ENCODE data around the gene STH.

STH gene

GRCh38 chr17:45963283-45963682 lies 35.8 kb upstream of the STH start:
- H3K79me1 ChIP-seq (replicated peaks; ENCODE audit: low read length, poor library complexity, severe bottlenecking), result no peaks in the 10 kb centered on the region
- H2BK120ac ChIP-seq (ENCODE audit: low read depth, low read length), result no peak overlapping the region
- no peak overlapping the region for H2BK15ac ChIP-seq (ENCODE audit: low read depth, poor library complexity, severe bottlenecking)
- no peaks in the 10 kb centered on the region for H3K36me3 ChIP-seq (ENCODE audit: control insufficient read depth in 1 of 2, insufficient read depth in 2 of 2, low read depth in 1 of 2, low read length in 2 of 2)
- no peak overlapping the region for H4K91ac ChIP-seq (ENCODE audit: low read length)
- H3K23ac ChIP-seq (ENCODE audit: low read length in 2 of 2), result no peak overlapping the region
- peak overlapping the region in 1 of 2 experiments; percentile 15 for H2BK12ac ChIP-seq (ENCODE audit: low read length in 2 of 2)
- WGBS, result 76% methylated on average over 5 of the region's 5 CpGs
- H3K4me3 ChIP-seq (ENCODE audit: insufficient read depth in 1 of 2, low read depth in 1 of 2, low read length in 2 of 2), result no peak overlapping the region
- no peak overlapping the region for H3K27ac ChIP-seq (ENCODE audit: low read length, poor library complexity, severe bottlenecking)
- H3K27me3 ChIP-seq (ENCODE audit: control insufficient read depth in 1 of 2, insufficient read depth in 1 of 2, low read length in 2 of 2), result peaks cover 28 to 32% of the 10 kb centered on the region in 2 experiments
- H2BK5ac ChIP-seq (ENCODE audit: low read depth, low read length, poor library complexity, severe bottlenecking), result no peak overlapping the region
- no peak overlapping the region for H4K8ac ChIP-seq (ENCODE audit: low read length)
- H3K4me2 ChIP-seq (ENCODE audit: low read length, poor library complexity, severe bottlenecking), result no peak overlapping the region
- H3K4ac ChIP-seq (ENCODE audit: low read depth in 1 of 2, low read length in 2 of 2), result no peak overlapping the region
- no peak overlapping the region for H2AFZ ChIP-seq (ENCODE audit: low read depth, low read length)
- H2AK5ac ChIP-seq (ENCODE audit: low read length, severe bottlenecking), result no peak overlapping the region
- no peak overlapping the region for H3K9ac ChIP-seq (ENCODE audit: low read length)
- peaks cover 1% of the 10 kb centered on the region for H3K4me1 ChIP-seq (ENCODE audit: control insufficient read depth, insufficient read depth, low read depth, low read length)
- no peak overlapping the region for H3K14ac ChIP-seq (ENCODE audit: low read length in 2 of 2)
- no peak overlapping the region for H3K18ac ChIP-seq (ENCODE audit: low read depth in 1 of 2, low read length in 2 of 2)
- H3K9me3 ChIP-seq (ENCODE audit: control insufficient read depth, low read length), result no peaks in the 10 kb centered on the region
- DNase-seq, result no peak

GRCh38 chr17:45963889-45964288 lies 35.2 kb upstream of the STH start:
- H3K4me2 ChIP-seq (ENCODE audit: low read length, poor library complexity, severe bottlenecking), result no peak overlapping the region
- no peak overlapping the region for H3K4me3 ChIP-seq (ENCODE audit: insufficient read depth in 1 of 2, low read depth in 1 of 2, low read length in 2 of 2)
- H3K27me3 ChIP-seq (ENCODE audit: control insufficient read depth in 1 of 2, insufficient read depth in 1 of 2, low read length in 2 of 2), result peaks cover 34 to 38% of the 10 kb centered on the region in 2 experiments
- H3K9me3 ChIP-seq (ENCODE audit: control insufficient read depth, low read length), result no peaks in the 10 kb centered on the region
- H3K23ac ChIP-seq (ENCODE audit: low read length in 2 of 2), result no peak overlapping the region
- H3K9ac ChIP-seq (ENCODE audit: low read length), result no peak overlapping the region
- H2AK5ac ChIP-seq (ENCODE audit: low read length, severe bottlenecking), result no peak overlapping the region
- DNase-seq, result no peak
- no peak overlapping the region for H2BK15ac ChIP-seq (ENCODE audit: low read depth, poor library complexity, severe bottlenecking)
- no peaks in the 10 kb centered on the region for H3K36me3 ChIP-seq (ENCODE audit: control insufficient read depth in 1 of 2, insufficient read depth in 2 of 2, low read depth in 1 of 2, low read length in 2 of 2)
- H3K4ac ChIP-seq (ENCODE audit: low read depth in 1 of 2, low read length in 2 of 2), result no peak overlapping the region
- H4K91ac ChIP-seq (ENCODE audit: low read length), result no peak overlapping the region
- H2BK5ac ChIP-seq (ENCODE audit: low read depth, low read length, poor library complexity, severe bottlenecking), result no peak overlapping the region
- no peaks in the 10 kb centered on the region for H3K79me1 ChIP-seq (replicated peaks; ENCODE audit: low read length, poor library complexity, severe bottlenecking)
- no peak overlapping the region for H3K18ac ChIP-seq (ENCODE audit: low read depth in 1 of 2, low read length in 2 of 2)
- WGBS, result 69% methylated on average over 4 of the region's 5 CpGs
- H3K27ac ChIP-seq (ENCODE audit: low read length, poor library complexity, severe bottlenecking), result no peak overlapping the region
- H2BK12ac ChIP-seq (ENCODE audit: low read length in 2 of 2), result no peak overlapping the region
- H4K8ac ChIP-seq (ENCODE audit: low read length), result no peak overlapping the region
- no peak overlapping the region for H2BK120ac ChIP-seq (ENCODE audit: low read depth, low read length)
- H3K14ac ChIP-seq (ENCODE audit: low read length in 2 of 2), result no peak overlapping the region
- H3K4me1 ChIP-seq (ENCODE audit: control insufficient read depth, insufficient read depth, low read depth, low read length), result peaks cover 1% of the 10 kb centered on the region
- H2AFZ ChIP-seq (ENCODE audit: low read depth, low read length), result no peak overlapping the region

- no peak overlapping the region for H4K91ac ChIP-seq (ENCODE audit: low read length)
These were observed 34.4 kb upstream of the STH start for GRCh38 chr17:45964634-45965033.

GRCh38 chr17:45965812-45966211 lies 33.2 kb upstream of the STH start:
- Histone ChIP-seq H3K4ac (ENCODE audit: low read depth in 1 of 2, low read length in 2 of 2) (no peak overlapping the region), H3K14ac (ENCODE audit: low read length in 2 of 2) (no peak overlapping the region), H3K9ac (ENCODE audit: low read length) (no peak overlapping the region), H3K27ac (ENCODE audit: low read length, poor library complexity, severe bottlenecking) (no peak overlapping the region), H3K36me3 (ENCODE audit: control insufficient read depth in 1 of 2, insufficient read depth in 2 of 2, low read depth in 1 of 2, low read length in 2 of 2) (no peaks in the 10 kb centered on the region), H4K8ac (ENCODE audit: low read length) (no peak overlapping the region), H3K4me2 (ENCODE audit: low read length, poor library complexity, severe bottlenecking) (no peak overlapping the region), H3K79me1 (replicated peaks; ENCODE audit: low read length, poor library complexity, severe bottlenecking) (no peaks in the 10 kb centered on the region), H2BK120ac (ENCODE audit: low read depth, low read length) (no peak overlapping the region), H2AFZ (ENCODE audit: low read depth, low read length) (no peak overlapping the region), H3K27me3 (ENCODE audit: control insufficient read depth in 1 of 2, insufficient read depth in 1 of 2, low read length in 2 of 2) (peaks cover 42 to 48% of the 10 kb centered on the region in 2 experiments), H3K23ac (ENCODE audit: low read length in 2 of 2) (no peak overlapping the region), H3K9me3 (ENCODE audit: control insufficient read depth, low read length) (no peaks in the 10 kb centered on the region), H2BK12ac (ENCODE audit: low read length in 2 of 2) (no peak overlapping the region), H3K4me3 (ENCODE audit: insufficient read depth in 1 of 2, low read depth in 1 of 2, low read length in 2 of 2) (no peak overlapping the region), H2BK5ac (ENCODE audit: low read depth, low read length, poor library complexity, severe bottlenecking) (no peak overlapping the region), H4K91ac (ENCODE audit: low read length) (no peak overlapping the region), H3K18ac (ENCODE audit: low read depth in 1 of 2, low read length in 2 of 2) (no peak overlapping the region), H3K4me1 (ENCODE audit: control insufficient read depth, insufficient read depth, low read depth, low read length) (peaks cover 1% of the 10 kb centered on the region), H2BK15ac (ENCODE audit: low read depth, poor library complexity, severe bottlenecking) (no peak overlapping the region), H2AK5ac (ENCODE audit: low read length, severe bottlenecking) (no peak overlapping the region)
- WGBS, result 96% methylated on average over 4 of the region's 4 CpGs
- no peak for DNase-seq

More at GRCh38 chr17:45964634-45965033, 34.4 kb upstream of the STH start:
- Histone ChIP-seq H3K36me3 (ENCODE audit: control insufficient read depth in 1 of 2, insufficient read depth in 2 of 2, low read depth in 1 of 2, low read length in 2 of 2) (no peaks in the 10 kb centered on the region), H3K14ac (ENCODE audit: low read length in 2 of 2) (no peak overlapping the region), H3K18ac (ENCODE audit: low read depth in 1 of 2, low read length in 2 of 2) (no peak overlapping the region), H3K4ac (ENCODE audit: low read depth in 1 of 2, low read length in 2 of 2) (no peak overlapping the region), H3K4me2 (ENCODE audit: low read length, poor library complexity, severe bottlenecking) (no peak overlapping the region), H2AFZ (ENCODE audit: low read depth, low read length) (no peak overlapping the region), H3K23ac (ENCODE audit: low read length in 2 of 2) (no peak overlapping the region), H2AK5ac (ENCODE audit: low read length, severe bottlenecking) (no peak overlapping the region), H3K4me1 (ENCODE audit: control insufficient read depth, insufficient read depth, low read depth, low read length) (peaks cover 1% of the 10 kb centered on the region), H2BK12ac (ENCODE audit: low read length in 2 of 2) (no peak overlapping the region), H2BK15ac (ENCODE audit: low read depth, poor library complexity, severe bottlenecking) (no peak overlapping the region), H3K27me3 (ENCODE audit: control insufficient read depth in 1 of 2, insufficient read depth in 1 of 2, low read length in 2 of 2) (peaks cover 37 to 42% of the 10 kb centered on the region in 2 experiments), H4K8ac (ENCODE audit: low read length) (no peak overlapping the region), H3K4me3 (ENCODE audit: insufficient read depth in 1 of 2, low read depth in 1 of 2, low read length in 2 of 2) (no peak overlapping the region), H3K27ac (ENCODE audit: low read length, poor library complexity, severe bottlenecking) (no peak overlapping the region), H3K9ac (ENCODE audit: low read length) (no peak overlapping the region), H2BK5ac (ENCODE audit: low read depth, low read length, poor library complexity, severe bottlenecking) (no peak overlapping the region), H3K9me3 (ENCODE audit: control insufficient read depth, low read length) (no peaks in the 10 kb centered on the region), H2BK120ac (ENCODE audit: low read depth, low read length) (no peak overlapping the region), H3K79me1 (replicated peaks; ENCODE audit: low read length, poor library complexity, severe bottlenecking) (no peaks in the 10 kb centered on the region)
- 95% methylated on average over 4 of the region's 4 CpGs for WGBS
- no peak for DNase-seq
